AG20443 (cell line): ENCODE results near the gene COL21A1.
"Not testable (repeated sequence)": the region's sequence is repeated elsewhere in the genome, so short reads cannot be mapped to it uniquely, and the experiment has no call there.

Experiments used
- DNase-seq: peaks from one replicate; pipeline ENCODE4 v3.0.0; 2012; ENCODE audit warnings: low spot score, mixed read lengths

The COL21A1 gene

DNA sequence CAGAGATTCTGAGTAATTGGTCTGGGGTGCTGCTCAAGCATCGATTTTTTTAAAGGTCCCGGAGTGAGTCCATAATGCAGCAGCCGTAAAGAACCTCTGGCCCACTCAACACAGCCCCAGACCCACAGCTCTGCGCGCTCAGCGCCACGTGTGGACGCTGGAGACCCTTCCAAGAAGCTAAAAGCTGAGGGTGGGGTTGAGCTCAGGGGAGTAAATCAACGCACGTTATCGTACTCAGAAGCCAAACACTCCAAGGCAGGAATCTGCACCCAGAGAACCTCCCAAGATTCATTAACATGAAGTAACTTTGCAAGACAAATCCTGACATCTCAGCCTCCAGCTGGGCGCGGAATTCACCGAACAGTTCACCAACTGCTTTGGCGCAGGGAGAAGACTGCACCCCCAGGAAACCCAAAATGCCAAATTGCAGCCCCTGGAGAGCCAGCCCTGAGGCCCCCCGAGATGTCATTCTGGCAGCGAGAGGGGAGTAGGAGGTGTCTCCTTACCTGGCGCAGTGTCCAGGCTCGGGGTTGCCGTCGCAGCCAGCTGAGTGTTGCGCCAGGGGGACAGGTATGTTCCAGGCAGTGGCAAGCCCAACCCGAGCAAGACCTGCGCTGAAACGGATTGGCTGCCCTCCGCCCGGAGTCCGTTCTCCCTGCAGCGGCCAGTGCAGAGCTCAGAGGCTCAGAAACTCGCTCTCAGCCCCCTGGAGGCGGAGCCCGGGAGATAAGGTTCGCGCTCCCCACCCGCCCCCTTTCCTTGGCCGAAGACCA lies at the start of gene COL21A1:
TSS of gene COL21A1 (minus strand) at position 700 of the 773 bp plus-strand sequence. CDS start 64,962 bp downstream, outside the sequence.
- DNase-seq: peak; percentile 62

DNA sequence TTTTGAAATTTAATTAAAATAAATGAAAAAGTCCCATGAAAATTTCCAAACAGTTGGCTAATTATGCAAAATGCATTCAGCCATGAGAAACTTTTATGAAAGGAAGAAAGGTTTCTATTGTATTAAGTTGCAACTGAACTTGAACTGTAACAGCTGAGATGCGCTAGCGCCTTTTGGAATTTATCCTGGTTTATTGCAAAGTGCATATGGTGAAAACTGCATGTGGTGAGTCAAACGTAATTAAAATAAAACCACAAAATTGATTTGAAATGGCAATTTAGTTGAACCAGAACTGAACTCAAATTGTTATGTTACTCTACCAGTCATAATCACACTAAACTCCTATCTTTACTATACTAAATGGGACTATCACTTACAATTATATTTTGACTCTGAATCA lies 46.4 kb upstream of the COL21A1 start:
- no peak for DNase-seq

DNA sequence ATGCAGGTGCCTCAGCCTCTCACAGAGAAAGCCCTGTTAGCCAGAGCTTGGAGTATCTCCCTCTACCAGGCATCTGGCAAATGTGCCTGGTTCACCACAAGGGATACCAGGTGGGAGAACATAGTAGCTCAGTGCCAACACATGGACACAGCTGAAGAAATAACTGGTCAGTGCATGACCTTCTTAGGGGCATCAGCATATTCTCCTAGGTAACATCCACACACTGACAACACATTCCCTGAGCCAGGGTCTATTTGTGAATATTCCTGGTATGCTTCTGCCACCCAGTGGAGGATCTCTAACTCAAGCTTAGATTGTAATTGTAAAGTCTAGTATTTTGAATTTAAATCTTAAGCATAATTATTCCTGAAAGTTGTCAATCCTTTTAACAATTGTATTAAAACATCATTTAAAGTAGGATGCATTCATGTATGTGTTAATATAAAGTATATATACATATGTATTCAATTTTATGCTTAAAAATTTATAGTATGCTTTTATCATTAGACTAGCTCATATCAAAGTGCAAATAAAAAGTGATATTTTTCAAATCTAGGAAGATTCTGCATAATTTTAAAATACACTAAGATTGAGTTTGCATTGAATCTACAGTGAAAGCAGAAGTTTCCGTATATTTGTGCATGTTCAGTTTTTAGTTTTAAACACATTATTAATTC lies 45.3 kb upstream of the COL21A1 start:
- peak; percentile 67 for DNase-seq

- DNase-seq: no peak
Measured at GRCh38 chr6:56291302-56291917, 44.0 kb upstream of the COL21A1 start.

DNA sequence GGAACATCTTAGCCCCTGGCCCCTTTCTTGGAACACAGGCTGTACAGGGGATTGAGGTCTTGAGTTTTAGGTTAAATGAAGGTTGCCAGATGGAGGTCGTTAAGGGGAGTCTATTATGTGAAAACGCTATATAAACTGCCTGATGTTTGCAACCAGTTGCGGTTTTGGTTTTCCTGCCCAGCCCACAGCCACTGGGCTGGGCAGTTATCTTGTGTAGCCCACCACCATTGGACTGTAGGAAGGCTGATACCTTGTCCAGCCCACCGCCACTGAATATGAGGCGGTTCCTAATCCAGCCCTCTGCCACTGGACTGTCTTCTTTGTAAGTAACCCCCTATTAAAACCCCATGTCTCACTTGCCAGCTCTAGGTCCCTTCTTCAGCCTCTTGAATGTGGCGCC lies 42.3 kb upstream of the COL21A1 start:
- no peak for DNase-seq

DNA sequence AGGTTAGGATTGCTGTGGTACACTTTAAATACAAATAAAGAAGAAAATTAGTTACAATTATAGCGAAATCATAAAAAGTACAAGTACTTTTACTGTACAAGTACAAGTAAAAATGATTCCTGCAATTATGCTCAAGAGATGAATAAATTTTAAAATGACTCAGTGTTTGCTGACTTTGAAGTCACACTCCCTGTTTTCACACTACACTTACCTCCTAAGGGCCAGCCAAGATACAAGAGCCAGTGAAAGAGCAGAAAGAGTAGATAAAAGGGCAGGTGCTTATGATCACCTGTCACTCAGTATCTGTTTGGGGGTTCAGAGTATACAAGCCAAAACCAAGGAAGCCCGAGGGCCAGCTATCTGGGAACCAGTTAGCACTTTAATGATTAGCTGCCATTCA lies 41.0 kb upstream of the COL21A1 start:
- DNase-seq: no peak

DNA sequence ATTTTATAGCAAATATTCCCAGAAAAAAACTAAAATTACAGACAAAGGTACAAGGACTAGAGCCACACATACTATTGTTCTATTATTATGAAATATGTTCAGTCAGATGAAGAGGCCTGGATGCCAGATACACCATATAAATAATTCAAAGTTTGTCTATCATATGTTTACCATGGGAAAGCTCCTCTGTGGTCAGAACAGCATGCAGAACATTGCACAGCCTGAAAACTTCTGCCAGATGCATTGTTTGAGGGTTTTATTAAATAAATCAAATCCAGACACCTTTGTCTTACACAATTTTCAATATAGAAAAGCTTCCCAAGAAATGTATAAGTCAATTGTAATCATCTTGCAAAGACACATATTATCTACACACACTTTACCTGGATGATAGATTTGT lies 35.0 kb upstream of the COL21A1 start:
- DNase-seq: no peak

GRCh38 chr6:56280126-56280525 lies 32.7 kb upstream of the COL21A1 start:
- DNase-seq: no peak

GRCh38 chr6:56279331-56280080 lies 32.1 kb upstream of the COL21A1 start:
- no peak for DNase-seq

DNA sequence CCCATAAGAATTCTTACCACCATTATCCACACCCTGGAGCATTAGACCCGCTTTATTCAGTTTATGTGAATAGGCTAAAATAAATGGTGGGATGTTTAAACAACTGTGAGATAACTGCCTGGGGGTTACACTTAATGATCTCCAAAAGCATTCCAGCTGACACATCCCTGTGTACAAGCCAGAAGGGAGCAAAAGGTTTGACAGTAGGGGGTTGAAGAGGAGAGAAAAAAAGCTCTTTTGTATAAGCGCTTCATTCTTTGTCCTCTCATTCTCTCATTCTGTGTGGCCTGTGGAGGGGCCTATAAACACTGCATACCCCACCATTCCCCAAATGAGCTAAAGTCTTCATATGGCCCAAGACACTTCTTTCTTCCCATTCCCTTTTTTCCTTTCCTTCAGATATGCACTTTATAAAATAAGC lies 30.8 kb upstream of the COL21A1 start:
- no peak for DNase-seq

DNA sequence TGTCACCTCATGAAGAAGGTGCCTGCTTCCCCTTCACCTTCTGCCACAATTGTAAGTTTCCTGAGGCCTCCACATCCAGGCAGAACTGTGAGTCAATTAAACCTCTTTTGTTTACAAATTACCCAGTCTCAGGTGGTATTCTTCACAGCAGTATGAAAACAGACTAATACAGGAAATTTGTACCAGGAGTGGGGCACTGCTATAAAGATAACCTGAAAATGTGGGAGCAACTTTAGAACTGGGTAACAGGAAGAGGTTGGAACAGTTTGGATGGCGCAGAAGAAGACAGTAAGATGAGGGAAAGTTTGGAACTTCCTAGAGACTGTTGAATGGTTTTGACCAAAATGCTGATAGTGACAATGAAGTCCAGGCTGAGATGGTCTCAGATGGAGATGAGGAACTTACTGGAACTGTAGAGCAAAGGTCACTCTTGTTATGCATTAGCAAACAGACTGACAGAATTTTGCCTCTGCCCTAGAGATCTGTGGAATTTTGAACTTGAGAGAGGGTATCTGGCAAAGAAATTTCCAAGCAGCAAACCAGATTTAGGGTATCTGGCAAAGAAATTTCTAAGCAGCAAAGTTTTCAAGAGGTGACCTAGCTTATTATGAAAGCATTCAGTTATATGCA lies 23.5 kb upstream of the COL21A1 start:
- no peak for DNase-seq

DNA sequence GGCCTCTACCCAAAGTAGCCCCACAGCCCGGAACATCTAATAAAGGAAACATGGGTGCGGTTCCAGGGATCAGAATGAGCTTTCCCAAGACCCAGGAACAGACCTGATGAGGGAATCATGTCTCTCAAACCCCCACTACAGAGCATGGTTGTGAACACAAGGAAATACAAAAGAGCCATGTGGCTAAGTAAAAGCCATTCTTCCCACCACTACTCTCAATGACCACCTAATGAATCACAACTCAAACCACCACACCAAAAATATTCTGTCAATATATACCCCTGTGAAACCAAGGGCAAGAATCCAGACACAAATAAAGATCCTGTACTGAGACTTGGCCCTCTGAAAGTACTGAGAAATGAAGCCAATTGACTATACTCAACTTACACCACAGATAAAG lies 20.9 kb upstream of the COL21A1 start:
- no peak for DNase-seq

GRCh38 chr6:56266011-56266410 lies 18.6 kb upstream of the COL21A1 start:
- DNase-seq: no peak

DNA sequence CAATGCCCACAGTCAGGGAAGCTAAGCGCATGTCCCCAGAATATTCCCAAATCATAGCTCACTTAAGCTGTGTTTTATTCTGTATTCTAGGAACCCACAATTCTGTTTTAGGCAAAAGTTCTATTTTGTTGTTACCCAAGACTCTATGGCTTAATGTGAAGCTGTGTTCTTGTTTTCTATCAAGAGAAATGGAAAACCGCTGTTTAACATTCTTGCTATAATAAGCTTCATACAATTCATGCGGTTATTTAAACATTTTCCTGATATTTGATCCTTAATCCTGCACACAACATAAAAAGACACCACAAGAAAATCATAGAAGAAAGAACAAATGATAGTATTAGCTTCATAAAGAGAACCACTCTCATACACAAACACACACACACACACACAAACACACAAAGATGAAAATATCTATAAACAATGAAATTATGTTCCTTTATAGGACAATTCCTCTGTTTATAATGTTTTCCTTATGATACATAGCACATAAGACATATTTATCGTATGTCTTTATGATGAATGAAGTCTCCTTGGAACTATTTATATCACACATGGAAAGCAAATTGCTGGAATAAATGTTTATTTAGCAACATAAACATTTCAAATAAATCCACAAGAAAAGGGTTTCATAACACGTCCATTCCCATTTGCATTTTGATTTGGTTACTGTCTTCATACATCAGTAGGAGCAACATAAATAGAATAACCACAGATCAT lies 16.4 kb upstream of the COL21A1 start:
- no peak for DNase-seq

- DNase-seq: not testable (repeated sequence)
Measured at GRCh38 chr6:56260593-56260992, 13.2 kb upstream of the COL21A1 start.

DNA sequence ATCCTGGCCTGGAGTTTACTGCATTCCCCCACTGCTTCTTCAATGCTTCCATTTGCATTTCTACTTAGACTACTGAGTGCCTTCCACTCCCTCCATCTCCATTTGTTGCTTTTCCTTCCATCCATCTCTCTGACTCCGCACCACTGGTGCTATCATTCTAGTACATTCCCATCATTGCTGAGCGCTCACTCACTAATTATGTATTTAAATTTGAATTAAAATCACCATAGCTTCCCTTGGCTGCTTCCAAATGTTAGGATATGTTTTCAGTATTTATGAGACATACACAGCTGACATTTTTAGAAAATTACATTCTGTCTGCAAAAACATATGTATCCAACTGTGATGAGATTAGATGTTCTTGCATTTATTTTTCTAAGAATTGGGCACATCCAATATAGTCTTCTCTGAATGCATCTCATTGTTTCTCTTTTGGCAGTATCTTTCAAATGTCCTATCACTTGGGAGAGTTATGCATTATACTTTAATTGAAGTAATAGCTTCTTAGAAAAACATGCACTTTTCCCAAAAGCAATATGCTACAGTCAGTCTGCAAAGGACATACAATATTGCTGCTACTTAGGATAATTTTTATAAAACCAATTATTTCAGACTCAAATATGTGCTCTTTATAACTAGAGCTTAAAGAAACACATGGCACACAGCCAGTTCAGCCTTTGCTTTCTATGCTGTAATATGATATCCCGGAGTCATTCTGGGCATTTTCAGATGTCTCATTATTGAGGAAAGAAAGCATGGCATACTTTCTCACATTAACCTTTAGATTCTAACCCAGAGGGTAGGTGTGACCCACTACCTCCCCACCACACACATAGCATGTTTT lies 12.1 kb upstream of the COL21A1 start:
- DNase-seq: no peak

GRCh38 chr6:56255349-56255748 lies 8.0 kb upstream of the COL21A1 start:
- no peak for DNase-seq

DNA sequence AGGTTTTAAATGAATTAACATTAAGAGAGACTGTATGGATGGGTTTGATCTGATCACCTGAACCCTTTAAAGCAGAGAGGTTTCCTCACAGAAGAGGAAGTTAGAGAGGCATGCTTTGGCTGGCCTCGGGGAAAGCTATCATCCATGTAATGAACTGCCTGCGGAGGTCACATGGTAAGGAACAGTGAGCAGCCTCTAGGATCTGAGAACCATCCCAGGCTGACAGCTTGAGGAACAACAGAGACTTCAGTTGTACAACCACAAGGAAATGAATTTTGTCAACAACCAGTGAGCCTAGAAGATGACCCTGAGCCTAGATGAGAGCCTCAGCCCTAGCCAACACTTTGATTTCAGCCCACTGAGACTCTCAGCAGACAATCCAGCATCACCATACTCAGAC lies 2.9 kb upstream of the COL21A1 start:
- DNase-seq: no peak

GRCh38 chr6:56247654-56248122 lies 308 bp upstream of the COL21A1 start:
- no peak for DNase-seq

- DNase-seq: no peak
Measured at GRCh38 chr6:56246541-56246880, 869 bp downstream of the COL21A1 start.
